ENCODE data around the gene CFAP161.

CFAP161 gene

DNA sequence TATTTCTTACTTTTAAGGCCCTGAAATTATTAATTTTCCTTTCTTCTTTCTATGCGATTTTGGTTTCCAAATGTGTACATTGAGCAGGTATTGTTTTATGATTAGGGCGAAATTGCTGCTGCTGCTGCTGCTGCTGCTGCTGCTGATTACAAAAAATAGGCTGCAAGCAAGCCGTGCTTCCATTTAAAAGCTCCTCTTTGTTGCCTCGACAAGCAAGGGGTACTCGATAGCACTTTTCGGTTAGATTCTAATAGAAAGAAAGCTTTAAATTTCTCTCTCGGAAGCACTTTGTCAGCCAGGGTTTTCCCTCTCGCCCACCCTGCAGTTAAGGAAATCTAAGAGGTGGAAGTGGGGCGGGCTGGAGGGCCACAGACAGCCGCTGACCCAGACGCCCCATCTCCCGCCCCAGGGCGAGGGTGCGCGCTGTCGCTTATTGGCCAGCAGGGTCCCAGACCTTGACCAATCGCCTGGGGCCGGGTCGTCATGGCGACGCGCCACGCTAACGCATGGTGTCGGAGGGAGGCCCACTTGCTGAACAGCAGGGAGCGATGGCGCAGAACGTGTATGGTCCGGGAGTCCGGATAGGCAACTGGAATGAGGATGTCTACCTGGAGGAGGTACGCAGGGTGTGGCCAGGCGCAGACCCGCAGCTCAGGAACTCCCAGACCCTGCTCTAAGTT, at the start of gene CFAP161:
Gene CFAP161 (plus strand): TSS at position 489 of the 680 bp plus-strand sequence. CDS start 60 bp downstream, at position 549.
- intact Hi-C loops (cut with DNase I) = no loop called here
- DNase-seq = peak; percentile 76 to 98 (median 88)

- no peak for DNase-seq
- intact Hi-C loops (cut with DNase I) = no loop called here
These were observed 49.4 kb upstream of the CFAP161 start for GRCh38 chr15:81084716-81085115.

DNA sequence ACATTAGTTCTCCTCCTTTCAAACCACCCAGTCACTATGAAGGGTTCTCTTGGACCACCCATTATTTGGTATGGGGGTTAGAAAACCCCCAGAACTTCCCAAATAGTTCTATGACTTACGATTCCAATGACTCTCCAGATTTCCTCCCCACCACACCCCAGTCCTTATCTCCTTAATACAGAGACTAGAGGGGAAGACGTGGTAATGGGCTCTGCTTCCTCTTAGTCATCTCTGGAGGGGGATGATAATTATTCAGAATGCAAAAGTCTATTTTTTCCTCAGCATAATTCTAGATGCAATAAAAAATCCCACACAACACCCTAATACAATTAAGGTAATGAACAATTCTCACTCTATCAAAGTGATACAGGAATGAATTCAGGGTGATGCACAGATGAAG, 48.9 kb upstream of the CFAP161 start:
- DNase-seq = no peak
- intact Hi-C loops (cut with DNase I) = no loop called here

DNA sequence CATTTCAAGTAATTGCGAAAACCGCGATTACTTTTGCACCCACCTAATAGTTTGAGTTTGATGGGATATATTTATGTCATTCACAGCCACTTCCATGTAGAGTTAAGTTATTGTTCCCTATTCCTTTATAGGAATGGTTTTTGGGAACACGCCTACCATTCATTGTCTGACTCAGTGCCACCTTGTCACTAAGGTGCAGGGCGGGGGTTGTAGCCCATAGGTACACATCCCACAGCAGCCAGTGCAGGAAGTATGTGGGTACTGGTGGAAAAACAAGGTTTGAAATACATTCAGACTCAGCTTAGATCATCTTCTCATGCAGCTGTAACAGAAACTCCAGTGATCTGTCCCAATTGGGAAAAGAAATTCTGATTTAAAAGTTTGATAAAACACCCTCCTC, 48.2 kb upstream of the CFAP161 start:
- no peak for DNase-seq
- intact Hi-C loops (cut with DNase I) = no loop called here

GRCh38 chr15:81087066-81087465, 47.0 kb upstream of the CFAP161 start:
- intact Hi-C loops (cut with DNase I) = no loop called here
- no peak for DNase-seq

GRCh38 chr15:81087694-81088093, 46.4 kb upstream of the CFAP161 start:
- intact Hi-C loops (cut with DNase I) = no loop called here
- no peak for DNase-seq

DNA sequence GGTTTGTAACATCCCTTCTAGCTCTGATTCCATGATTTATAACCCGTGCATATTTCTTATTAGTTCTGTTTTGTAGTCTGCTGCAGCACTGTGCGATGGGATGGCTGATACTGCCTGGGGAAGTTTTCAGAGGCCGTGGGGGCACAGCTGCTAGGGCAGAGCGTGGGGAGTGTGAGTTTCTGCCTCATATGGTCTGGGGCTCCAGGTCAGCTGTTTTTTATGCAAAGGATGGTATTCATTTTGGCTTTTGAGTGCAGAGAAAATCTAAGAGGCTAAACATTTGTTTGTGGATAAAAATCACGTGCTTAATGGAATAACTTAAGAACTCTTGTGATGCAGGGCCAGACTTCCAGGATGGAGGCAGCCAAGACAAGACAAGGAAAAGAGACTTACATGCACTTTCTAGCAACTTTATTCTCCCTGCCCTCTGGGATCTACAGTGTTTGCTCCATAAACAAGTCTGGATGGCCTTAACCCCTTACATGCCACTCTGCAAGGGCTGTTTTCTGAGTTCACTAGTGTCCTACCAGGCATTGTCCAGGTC, 45.5 kb upstream of the CFAP161 start:
- DNase-seq = no peak
- intact Hi-C loops (cut with DNase I) = no loop called here

GRCh38 chr15:81091889-81092558, 42.0 kb upstream of the CFAP161 start:
- DNase-seq = no peak
- intact Hi-C loops (cut with DNase I) = no loop called here

- no peak for DNase-seq
- intact Hi-C loops (cut with DNase I) = no loop called here
These were observed 41.5 kb upstream of the CFAP161 start for GRCh38 chr15:81092559-81092902.

DNA sequence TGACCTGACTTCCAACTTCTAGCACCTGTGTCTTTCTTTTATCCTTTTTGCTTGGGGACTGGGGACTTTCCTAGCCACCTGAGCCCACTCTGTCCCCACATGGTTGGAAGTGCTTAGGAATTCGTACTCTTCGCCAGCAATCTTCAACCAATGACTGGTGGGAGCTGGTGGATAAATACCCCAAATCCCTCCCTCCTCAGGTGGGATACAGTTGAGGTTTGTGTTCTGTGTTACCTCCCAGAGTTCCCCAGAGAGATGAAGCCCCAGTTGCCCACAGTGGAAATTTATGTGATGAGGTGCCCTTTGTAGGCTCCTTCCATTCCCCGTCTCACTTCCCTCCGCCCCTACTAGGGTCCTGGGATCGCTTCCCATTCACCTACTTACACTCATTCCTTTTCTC, 40.1 kb upstream of the CFAP161 start:
- DNase-seq = no peak
- intact Hi-C loops (cut with DNase I) = no loop called here

DNA sequence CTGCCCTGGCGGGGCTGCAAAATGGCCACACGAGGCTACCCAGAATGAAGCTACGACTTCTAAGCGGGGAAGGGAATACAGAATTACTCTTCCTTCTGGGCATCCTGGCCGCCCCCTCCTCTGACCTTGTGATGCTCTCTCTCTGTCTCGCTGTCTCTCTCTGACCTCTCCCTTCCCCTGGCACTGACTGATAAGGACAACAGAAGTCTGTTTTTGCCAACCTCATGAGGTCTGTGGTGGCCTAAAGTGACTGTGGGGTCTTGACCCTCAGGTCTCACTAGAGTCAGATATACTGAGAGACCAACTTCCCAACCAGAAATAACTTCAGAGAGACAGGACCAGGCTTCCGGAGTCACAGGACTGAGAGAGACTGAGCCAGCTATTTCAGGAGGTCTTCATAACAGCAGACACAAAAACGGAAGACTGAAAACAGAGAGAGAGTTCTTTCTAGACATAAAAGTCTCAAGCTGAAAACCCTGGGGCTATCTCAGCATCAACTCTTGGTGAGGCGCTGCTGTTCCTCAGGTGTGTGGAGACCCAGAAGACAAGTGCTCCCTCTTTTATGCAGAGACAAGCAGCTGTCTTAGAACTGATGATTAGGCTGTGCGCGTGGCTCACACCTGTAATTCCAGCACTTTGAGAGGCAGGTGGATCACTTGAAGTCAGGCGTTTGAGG, 38.2 kb upstream of the CFAP161 start:
- intact Hi-C loops (cut with DNase I) = no loop called here
- DNase-seq = no peak

DNA sequence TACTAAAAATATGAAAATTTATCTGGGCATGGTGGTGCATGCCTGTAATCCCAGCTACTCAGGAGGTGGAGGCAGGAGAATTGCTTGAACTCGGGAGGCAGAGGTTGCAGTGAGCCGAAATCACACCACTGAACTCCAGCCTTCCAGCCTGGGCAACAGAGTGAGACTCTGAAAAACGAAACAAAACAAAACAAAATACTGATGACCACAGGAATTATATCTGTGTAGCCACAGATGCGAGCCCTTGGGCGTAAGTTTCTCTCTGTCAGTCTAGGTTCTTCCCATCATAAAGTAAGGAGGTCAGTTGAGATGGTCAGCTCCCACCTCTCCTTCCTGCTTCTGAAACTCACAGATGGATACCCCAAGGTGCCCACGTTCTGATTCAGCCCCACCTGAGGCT, 37.7 kb upstream of the CFAP161 start:
- no peak for DNase-seq
- intact Hi-C loops (cut with DNase I) = no loop called here

GRCh38 chr15:81097116-81097889, 36.8 kb upstream of the CFAP161 start:
- intact Hi-C loops (cut with DNase I) = no loop called here

DNA sequence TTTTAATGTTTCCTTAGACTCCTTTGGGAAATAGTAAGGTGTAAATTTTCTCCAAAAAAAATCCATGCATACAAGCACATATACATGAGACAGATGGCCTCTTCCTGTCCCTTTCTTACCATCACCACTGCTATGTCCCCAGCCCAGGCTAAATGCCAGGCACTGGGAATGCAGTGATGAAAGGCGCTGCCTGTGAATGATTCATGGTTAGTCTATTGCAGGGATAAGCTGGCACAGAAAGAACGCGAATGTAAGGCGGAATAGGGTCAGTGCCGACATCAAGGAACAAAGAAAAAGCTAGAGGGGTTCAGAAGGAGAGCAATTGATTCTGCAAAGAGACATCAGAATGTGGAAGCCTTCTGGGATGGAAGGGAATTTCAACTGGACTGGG, 36.2 kb upstream of the CFAP161 start:
- intact Hi-C loops (cut with DNase I) = no loop called here
- DNase-seq = no peak

More at GRCh38 chr15:81097116-81097889, 36.8 kb upstream of the CFAP161 start:
- no peak for DNase-seq

- no peak for DNase-seq
- intact Hi-C loops (cut with DNase I) = no loop called here
These were observed 35.7 kb upstream of the CFAP161 start for GRCh38 chr15:81098349-81098748.

DNA sequence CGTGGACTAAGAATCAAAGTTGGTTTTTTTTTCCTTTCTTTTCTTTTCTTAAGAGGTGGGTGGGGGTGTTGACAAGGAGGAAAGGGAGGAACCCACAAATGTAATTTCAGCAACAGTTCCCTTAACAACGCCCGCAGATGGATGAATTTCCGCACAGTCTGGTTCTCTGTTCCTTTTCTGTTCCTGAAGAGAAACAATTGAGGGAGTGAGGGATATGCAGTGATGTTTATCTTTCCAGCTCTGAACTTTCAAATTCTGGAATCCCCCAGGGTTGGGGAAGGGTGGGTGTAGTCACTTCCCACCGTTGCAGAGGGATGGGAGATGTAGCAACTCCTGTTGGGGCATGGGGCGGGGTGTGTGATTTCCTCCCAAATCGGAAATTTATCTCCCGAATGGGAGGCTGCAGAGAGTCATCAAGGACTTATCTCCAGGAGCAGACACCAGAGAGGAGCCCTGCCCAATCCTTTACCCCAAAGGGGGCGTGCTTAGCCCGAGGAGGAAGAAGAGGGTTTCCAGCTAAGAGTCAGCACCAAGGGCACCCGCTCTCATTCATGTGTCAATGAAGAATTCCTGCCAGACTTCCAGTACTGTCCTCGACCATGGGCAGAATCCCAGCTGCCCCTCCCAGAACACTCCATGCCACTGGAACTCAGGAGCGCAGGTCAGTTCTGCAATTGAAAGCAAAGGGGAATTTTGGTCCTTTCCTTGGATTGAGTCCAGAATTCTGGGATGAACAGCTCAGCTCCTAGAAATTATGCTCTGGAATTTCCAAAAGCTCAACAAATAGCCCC, 35.0 kb upstream of the CFAP161 start:
- DNase-seq = no peak

DNA sequence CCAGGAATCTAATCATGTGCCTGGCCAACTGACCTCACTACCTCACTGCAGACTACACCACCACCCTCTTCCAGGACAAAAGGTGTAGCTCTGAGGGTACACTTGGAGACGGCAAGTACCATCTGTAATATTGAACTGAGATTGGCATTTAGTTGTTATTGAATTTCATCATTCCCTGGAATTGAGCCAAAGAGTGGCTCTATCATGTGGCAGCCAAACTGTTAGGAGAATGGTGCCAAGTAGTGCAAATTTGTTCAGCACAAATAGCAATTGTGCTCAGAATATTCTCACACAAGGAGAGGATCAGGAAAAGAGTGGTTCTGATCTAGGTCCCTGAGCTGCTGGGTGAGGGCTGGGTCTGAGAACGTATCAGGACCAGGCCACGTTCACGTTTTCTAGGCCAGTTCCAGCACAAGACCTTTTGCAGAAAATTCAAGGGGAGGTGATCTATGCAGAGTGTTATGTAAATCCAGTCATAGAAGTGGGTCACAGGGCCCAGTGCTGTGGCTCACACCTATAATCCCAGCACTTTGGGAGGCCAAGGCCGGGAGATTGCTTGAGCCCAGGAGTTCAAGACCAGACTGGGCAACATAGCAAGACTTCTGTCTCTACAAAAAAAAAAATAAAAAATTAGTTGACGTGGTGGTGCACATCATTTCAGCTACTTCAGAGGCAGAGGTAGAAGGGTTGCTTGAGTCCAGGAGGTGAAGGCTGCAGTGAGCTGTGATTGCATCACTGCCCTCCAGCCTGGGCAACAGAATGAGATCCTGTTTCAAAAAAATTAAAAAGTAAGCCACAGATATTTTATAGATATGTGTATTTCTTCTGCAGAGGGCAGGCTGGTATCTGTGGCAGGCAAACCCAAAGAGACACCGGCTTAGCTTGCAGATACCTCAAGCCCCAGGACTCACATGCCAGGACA, 31.9 kb upstream of the CFAP161 start:
- intact Hi-C loops (cut with DNase I) = no loop called here
- no peak for DNase-seq

More for the DNA sequence above, 35.0 kb upstream of the CFAP161 start:
- intact Hi-C loops (cut with DNase I) = no loop called here

- intact Hi-C loops (cut with DNase I) = no loop called here
- no peak for DNase-seq
These were observed 30.2 kb upstream of the CFAP161 start for GRCh38 chr15:81103857-81104256.

GRCh38 chr15:81105545-81105944, 28.5 kb upstream of the CFAP161 start:
- intact Hi-C loops (cut with DNase I) = loop anchor here (5.0 kb wide), 3 partner anchors 42 to 128 kb away; no protein-coding TSS in a partner anchor
- DNase-seq = no peak
